ENCODE measurements around the gene PIH1D1.
"Not testable (repeated sequence)": the region's sequence is repeated elsewhere in the genome, so short reads cannot be mapped to it uniquely, and the experiment has no call there.

PIH1D1 gene

GRCh38 chr19:49455773-49456172 is 4.2 kb upstream of the PIH1D1 start:
- DNase-seq = no peak

DNA sequence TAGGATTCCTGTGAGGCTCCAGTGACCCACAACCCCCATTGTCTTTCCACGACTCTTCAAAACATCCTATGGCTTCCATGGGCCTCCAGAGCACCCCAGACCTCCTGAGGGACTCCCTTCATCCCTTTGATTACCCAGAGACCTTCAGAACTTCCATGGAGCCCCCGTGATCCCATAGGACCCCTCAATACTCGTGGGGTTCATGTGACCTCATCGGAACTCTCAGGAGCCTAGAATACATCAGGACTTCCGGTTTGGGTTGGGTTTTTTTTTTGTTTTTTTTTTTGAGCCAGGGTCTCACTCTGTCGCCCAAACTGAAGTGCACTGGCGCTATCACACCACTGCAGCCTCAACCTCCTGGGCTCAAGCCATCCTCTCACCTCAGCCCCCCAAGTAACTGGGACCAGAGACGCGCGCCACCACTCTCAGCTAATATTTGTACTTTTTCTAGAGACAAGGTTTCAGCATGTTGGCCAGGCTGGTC is 2.2 kb upstream of the PIH1D1 start:
- DNase-seq = no peak

DNA sequence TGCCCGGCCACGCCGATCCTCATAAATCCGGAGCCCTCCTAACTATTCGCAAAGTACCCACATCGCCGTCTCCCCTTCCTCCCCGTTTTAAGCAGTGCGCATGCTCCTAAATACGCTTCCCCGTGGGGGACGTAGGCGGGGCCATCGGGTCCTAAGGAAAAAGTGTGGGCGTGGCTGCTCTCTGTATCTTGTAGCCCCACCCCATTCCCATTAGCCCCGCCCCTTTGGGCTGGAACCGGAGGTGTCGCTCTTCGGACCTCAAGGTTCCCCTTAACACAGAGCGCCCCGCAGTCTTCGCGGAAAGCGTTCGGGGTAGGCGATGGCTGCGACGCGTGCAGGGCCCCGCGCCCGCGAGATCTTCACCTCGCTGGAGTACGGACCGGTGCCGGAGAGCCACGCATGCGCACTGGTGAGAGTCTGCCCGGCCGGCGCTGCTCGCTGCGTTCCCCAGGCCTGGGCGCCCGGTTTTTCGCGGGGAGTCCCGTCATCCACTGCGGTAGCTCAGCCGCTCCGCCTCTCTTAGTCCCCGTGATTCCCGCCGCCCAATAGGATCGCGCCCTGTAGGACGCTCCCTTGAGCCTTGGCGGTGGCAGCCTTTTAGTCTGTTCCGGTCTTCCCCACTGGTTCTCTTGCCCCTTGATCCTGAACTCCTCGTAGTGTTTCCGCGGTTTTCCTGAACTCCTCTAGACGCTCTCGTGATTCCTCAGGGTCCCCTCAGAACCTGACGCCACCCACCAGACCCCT is 1.6 kb upstream of the PIH1D1 start, which contains the start of gene ALDH16A1:
TSS of gene ALDH16A1 (plus strand) at position 213 of the 744 bp plus-strand sequence. CDS start at position 320, 107 bp downstream.
- DNase-seq = peak; percentile 98

- no peak for DNase-seq
Observed at GRCh38 chr19:49450405-49450804, 1.2 kb downstream of the PIH1D1 start.

- DNase-seq = no peak
Observed at GRCh38 chr19:49448432-49448786, 3.2 kb downstream of the PIH1D1 start.

DNA sequence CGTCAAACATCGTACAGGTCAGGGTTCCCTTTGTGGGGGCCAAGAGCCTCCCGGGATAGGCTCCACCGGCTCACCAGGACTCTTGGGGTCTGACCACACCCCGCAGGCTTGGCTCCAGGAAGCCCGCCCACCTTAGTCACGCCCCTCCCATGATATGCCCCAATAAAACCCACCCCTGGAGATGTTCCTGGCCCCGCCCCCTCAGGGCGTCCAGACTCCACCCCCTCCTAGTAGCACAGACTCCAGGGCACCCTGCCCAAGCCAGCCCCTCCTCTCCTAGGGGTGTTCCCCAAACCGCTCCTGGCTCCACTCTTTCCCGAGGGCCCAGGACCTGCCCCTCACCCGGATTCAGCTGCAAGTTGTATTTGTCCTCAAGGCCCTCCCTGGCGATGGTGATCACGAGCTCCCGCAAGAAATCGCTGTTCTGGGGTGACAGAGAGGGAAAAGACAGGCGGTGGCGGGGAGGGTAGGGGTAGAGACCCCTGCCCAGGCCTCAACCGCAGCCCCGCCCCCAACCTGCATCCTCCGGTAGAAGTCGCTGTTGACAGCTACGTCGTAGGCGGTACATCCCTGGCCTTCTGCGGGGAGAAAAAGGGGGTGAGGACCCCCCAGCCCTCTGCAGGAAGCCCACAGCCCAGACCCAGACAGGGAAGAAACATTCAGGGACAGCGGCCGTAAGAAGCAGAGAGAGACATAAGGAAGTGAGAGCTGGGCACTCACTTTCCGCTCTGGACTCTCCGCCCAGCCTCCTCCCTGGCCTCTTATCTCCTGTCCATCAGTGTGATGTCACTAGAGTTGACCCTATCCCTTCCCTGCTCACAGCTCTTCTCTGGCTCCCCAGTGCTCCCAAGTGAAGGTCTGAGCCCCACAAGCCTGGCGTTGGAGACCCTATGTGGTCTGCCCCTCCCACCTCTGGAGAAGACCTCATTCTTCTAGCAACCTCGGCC is 3.9 kb downstream of the PIH1D1 start:
- peak; percentile 39 for DNase-seq

- no peak for DNase-seq
Observed at GRCh38 chr19:49445997-49446396, 5.6 kb downstream of the PIH1D1 start.

DNA sequence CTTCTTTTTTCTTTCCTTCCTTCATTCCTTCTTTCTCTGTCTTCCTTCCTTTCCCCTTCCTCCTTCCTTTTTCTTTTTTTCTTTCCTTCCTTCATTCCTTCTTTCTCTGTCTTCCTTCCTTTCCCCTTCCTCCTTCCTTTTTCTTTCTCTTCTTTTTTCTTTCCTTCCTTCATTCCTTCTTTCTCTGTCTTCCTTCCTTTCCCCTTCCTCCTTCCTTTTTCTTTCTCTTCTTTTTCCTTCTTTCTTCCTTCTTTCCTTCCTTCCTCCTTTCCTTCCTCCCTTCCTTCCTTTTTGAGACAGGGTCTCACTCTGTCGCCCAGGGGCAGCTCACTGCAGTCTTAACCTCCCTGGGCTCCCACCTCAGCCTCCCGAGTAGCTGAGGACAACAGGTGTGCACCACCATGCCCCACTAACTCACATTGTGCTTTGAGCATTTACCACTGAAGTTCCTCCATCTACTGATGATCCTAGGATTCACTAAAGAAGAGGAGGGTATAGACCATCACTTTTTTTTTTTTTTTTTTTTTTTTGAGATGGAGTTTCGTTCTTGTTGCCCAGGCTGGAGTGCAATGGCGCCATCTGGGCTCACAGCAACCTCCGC is 7.4 kb downstream of the PIH1D1 start:
- not testable (repeated sequence) for DNase-seq

DNA sequence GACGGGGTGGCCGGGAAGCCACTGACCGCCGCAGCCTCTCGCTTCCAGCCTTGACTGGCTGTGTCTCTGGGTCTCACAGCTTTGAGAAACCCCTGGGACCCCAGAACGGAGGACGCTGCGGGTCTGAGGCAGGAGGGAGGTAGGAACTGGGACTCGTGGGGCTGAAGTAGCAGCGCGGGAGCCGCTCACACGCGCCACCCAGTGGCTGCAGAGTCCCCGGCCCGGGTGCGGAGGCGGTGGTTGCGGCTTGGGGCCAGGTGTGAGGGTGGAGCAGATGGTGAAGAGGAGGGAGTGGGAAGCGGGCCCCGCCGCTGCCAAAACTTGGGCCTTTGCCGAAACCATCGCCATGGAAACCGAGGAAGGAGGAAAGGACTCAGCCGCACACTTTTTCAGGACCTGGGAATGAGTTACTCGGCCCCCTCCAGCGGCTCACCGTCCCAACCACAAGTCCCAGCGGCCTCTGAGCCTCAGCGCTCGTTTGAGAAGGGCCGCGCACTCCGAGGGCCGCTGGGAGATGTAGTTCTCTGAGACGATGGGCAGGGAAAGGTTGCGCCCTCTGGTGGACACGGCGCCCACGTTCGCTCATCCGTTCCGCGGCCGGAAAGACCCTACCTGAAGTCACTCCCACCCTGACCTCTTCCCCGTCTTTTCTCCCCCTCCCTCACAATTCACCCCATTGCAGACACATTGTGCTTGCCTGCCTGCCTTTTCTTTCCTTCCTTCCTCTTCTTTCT is 8.1 kb downstream of the PIH1D1 start:
- peak; percentile 95 for DNase-seq

GRCh38 chr19:49442771-49443365 is 8.7 kb downstream of the PIH1D1 start:
- peak; percentile 92 for DNase-seq

DNA sequence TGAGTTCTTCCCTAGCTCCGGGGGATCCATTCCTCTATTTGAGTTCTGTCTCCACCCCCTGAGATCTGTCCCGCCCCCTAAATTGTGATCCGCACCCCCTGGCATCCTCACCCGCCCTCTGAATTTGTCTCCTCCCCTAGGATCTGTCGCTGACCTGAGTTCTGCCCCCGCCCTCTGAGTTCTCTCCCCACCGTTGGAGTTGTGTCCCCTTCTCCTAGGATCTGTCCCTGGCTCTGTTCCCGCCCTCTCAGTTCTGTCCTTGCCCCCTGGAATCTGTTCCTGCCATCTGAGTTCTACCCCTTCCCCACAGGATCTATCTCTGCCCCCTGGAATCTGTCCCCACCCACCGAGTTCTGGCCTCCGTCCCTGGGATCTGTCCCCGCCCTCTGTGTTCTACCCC is 9.3 kb downstream of the PIH1D1 start:
- DNase-seq = peak; percentile 30

- DNase-seq = no peak
Observed at GRCh38 chr19:49441960-49442350, 9.7 kb downstream of the PIH1D1 start.

- DNase-seq = no peak
Observed at GRCh38 chr19:49441210-49441959, 10.2 kb downstream of the PIH1D1 start, which contains the start of gene SLC17A7. SLC17A7 (minus strand) TSS chr19:49441527; CDS start chr19:49441379, 148 bp downstream.

- DNase-seq = no peak
Observed at GRCh38 chr19:49440439-49441209, 11.0 kb downstream of the PIH1D1 start.

- no peak for DNase-seq
Observed at GRCh38 chr19:49439836-49440235, 11.8 kb downstream of the PIH1D1 start.

DNA sequence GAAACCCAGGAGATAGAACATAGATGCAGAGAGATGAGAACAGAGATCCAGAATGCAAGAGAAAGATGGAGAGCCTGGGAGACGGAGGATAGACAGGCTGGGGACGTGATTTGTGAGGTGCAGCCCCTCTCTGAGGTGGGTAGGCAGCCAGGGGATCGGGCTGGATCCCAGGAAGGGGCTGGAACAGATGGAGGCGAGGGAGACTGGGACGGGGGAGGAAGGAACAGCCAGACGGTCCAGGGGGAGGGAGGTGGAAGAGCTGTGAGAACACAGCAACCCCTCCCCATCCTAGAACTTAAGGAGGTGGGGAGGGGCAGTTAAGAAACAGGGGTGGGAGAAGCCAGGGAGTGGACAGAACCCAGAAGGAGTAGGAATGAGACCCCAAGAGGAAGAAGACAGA is 13.4 kb downstream of the PIH1D1 start:
- no peak for DNase-seq

- DNase-seq = no peak
Observed at GRCh38 chr19:49437231-49437630, 14.4 kb downstream of the PIH1D1 start.

DNA sequence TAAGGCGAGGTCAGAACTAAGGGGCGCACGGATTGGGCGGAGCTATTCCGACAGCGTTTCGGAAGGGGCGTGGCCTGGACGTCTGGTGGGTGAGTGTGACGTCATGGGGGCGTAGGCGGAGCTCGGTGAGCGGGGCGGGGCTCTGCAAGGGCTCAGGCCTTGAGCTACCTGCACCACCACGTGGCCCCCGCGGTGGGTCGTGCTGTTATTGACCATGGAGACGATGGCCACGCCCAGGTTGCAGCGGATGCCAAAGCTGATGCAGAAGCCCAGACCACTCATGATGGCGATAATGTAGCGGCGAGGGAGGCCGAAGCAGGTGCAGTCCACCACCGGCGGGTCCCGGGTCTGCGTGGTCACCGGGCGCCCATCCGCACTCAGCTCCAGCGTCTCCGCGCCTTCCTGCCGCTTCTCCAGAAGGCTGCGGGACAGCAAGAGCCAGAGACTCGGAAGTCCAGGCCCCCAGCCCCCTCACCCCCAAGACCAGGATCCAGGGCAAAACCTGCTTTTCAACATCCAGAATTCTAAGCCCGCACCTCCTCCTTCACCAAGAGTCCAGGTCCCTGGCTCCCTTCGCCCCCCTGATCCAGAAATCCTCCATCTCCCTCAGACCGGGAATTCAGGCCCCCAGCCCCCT is 15.1 kb downstream of the PIH1D1 start:
- DNase-seq = no peak

DNA sequence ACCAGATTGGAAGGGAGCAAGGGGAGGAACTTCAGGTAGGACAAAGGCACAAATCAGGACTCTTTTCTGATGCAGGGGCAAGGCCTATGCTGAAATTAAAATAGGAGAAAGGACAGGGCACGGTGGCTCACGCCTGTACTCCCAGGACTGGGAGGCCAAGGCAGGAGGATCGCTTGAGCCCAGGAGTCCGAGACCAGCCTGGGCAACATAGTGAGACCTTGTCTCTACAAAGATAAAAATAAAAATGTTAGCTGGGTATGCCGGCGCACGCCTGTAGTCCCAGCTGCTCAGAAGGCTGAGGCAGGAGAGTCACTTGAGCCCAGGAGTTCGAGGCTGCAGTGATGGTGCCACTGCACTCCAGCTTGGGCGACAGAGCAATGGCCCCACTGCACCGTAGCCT is 15.9 kb downstream of the PIH1D1 start:
- DNase-seq = no peak
